LHCN-M2 (cell line): ENCODE results near the gene MIS18A. TPM values are rescaled to one million over a fixed set of nuclear protein-coding genes. Genes with fewer than 3 reads are reported as not detected.
"Not testable (repeated sequence)": the region's sequence is repeated elsewhere in the genome, so short reads cannot be mapped to it uniquely, and the experiment has no call there.

ENCODE experiments used
- DNase-seq: peaks from one replicate; pipeline ENCODE4 v3.0.0-alpha.2; 2012; ENCODE audit warnings: low read depth
- total RNA-seq: library from RNA; depleted of rRNA; stranded (reverse); fragments of >200 nt; gene quantifications from 2 replicates; pipeline ENCODE4 v1.2.3, GENCODE V29; 2014

The MIS18A gene
- total RNA-seq, 1 experiment from 2014 or later, result 27.1 TPM

- no peak for DNase-seq
Observed at GRCh38 chr21:32306021-32306780, 27.4 kb upstream of the MIS18A start.

DNA sequence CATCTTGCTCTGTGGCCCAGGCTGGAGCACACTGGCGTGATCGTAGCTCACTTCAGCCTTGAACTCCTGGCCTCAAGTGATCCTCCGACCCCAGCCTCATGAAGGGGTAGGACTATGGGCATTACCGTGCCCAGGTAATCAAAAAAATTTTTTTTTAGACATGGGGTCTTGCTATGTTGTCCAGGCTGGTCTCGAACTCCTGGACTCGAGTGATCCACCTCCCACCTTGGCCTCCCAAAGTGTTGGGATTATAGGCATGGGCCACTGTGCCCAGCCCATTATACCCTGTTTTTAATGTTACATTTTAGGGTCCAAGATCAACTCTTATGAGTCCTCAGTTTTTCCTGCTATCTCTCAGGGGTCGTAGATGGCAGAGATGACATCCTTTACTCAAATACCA, 26.1 kb upstream of the MIS18A start:
- DNase-seq, result no peak

- DNase-seq, result no peak
Observed at GRCh38 chr21:32303385-32303784, 24.5 kb upstream of the MIS18A start.

- no peak for DNase-seq
Observed at GRCh38 chr21:32302560-32302959, 23.7 kb upstream of the MIS18A start.

DNA sequence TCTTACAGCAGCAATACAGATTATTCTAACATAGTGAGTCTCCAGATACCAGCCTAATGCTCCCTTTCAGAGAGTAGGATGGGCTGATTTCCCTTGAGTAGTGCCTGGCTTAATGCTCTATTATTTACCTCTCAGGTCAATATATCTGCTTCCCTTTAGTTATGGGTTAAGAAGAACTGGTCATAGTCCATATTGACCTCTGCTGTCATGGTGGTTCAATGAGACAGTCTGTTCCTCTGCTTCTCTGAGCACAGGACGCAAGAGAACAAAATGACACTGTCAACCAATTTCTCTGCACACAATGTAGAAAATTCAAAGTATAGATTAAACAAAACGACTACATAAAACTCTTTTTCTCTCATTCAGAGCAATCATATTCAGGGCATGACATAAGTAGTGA, 22.7 kb upstream of the MIS18A start:
- DNase-seq, result no peak

DNA sequence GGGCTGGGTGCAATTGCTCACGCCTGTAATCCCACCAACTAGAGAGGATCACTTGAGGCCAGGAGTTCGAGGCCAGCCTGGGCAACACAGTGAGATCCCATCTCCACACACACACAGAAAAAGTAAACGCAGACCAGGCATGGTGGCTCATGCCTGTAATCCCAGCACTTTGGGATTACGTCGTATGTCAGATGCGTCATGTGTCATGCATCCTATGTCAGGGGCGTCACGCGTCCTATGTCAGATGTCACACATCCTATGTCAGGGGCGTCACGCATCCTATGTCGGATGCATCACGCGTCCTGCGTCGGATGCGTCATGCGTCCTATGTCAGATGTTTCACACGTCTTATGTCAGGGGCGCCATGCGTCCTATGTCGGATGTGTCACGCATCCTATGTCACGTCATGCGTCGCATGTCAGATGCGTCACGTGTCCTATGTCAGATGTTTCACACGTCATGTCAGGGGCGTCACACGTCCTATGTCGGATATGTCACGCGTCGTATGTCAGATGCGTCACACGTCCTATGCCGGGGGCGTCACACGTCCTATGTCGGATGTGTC, 21.4 kb upstream of the MIS18A start:
- no peak for DNase-seq

DNA sequence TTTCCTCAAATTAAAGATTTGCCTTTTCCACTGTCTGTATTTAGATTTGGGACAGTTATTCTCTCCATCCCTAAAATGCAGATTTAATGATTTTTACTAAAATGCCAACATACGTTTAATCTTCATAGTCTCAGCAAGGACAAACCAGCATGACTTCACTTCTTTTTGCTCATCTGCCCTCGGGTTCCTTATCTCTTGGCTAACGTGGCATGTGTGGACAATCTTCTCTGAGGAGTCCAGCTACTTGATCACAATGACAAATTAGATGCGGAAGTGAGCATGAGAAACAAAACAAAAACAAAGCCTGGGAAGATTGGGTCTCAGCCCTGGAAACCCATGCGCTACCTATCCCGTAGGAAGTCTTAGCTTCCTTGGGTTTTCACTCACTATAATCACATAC, 20.8 kb upstream of the MIS18A start:
- DNase-seq, result no peak

DNA sequence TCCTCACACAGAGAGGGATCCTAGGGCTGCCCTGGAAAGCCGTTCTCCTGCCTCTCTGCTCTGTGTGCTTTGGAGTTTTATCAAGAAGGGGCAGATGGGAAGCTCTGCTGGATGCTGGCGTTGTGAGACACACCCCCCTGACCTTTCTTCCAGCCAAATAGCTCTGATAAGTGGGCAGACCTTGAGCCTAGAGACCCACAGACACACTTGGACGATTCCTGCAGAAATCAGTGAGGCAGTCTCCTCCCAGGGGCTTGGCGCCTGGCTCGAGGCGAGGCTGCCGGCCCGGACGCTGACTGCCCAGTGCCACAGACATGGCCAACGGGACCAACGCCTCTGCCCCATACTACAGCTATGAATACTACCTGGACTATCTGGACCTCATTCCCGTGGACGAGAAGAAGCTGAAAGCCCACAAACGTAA, 19.8 kb upstream of the MIS18A start, which contains the start of gene MRAP:
Gene MRAP, plus strand, starts transcription at position 198 of the 424 bp plus-strand sequence. Its CDS starts 117 bp downstream, at position 315.
- no peak for DNase-seq

GRCh38 chr21:32298148-32298559, 19.3 kb upstream of the MIS18A start:
- DNase-seq, result no peak

DNA sequence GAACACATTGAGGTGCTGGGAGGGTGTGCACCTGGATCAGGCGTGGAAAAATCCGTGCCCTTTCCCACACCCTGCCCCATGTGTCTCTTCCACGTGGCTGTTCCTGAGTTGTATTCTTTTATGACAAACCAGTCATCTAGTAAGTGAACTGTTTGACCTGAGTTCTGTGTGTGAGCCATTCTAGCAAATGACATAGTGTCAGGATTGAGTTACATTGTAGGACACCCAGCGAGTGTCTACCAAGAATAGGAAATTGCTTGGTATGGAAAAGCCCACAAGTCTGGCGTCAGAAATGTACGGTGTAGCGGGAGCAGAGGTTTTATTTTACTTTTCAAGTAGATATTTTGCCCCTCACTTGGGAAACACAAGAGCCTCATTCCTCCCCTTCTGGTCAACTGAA, 18.6 kb upstream of the MIS18A start:
- DNase-seq, result no peak

GRCh38 chr21:32285476-32285875, 6.6 kb upstream of the MIS18A start:
- DNase-seq, result no peak

DNA sequence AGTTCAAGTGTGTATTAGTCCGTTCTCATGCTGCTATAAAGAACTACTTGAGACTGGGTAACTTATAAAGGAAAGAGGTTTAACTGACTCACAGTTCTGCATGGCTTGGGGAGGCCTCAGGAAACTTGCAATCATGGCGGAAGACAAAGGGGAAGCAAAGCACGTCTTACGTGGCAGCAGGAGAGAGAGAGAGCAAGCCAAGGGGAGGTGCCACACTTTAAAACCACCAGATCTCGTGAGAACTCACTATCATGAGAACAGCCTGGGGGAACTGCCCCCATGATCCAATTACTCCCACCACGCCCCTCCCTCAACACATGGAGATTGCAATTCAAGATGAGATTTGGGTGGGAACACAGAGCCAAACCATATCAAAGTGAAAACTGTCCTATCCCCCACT, 4.1 kb upstream of the MIS18A start:
- DNase-seq, result no peak

DNA sequence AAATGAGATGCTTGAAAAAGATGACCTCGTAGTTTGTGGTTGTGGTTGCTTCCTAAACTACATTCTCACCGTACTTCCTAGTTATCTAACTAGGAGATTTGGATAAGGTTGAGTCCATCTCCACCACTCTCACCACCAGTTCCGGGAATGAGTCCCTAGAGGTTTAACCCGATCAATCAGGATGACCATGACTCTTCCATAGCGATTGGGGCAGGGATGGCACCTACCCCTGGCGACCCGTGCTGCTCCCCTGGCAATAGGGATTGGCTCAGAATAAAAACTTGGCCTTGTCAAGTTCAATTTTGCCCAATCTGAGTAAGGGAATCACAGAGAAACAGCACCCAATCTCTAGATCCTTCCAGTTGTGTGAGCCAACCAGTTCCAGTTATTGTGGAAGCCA, 2.7 kb upstream of the MIS18A start:
- peak; percentile 31 for DNase-seq

DNA sequence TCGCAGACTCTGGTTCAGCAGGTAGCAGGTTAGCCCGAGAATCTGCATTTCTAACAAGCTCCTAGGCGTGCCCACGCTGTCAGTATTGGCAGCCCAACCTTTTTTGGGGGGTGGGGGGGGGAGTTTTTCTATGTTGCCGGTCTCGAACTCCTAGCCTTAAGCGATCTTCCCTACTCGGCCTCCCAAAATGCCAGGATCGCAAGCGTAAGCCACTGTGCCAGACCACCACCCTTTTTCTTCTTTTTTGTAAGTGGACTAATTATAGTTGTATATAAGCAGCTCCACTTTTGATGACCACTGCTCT, 480 bp upstream of the MIS18A start:
- no peak for DNase-seq

GRCh38 chr21:32278103-32278502, 746 bp downstream of the MIS18A start:
- no peak for DNase-seq

DNA sequence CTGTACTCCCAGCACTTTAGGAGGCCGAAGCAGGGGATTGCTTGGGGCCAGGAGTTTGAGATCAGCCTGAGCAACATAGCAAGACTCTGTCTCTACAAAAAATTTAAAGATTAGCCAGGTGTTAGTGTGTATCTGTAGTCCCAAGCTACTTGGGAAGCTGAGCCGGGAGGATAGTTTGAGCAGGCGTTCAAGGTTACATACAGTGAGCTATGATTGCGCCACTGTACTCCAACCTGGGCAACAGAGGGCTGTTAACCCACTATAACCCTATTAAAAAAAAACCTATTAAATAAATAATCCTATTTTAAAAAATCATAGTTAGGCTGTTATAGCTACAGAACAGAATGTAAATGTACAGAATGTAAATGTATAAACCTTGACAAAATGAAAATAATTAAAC, 2.2 kb downstream of the MIS18A start:
- DNase-seq, result no peak

GRCh38 chr21:32270748-32271147, 8.1 kb downstream of the MIS18A start:
- DNase-seq, result no peak

- not testable (repeated sequence) for DNase-seq
Observed at GRCh38 chr21:32265321-32265720, 13.5 kb downstream of the MIS18A start.

DNA sequence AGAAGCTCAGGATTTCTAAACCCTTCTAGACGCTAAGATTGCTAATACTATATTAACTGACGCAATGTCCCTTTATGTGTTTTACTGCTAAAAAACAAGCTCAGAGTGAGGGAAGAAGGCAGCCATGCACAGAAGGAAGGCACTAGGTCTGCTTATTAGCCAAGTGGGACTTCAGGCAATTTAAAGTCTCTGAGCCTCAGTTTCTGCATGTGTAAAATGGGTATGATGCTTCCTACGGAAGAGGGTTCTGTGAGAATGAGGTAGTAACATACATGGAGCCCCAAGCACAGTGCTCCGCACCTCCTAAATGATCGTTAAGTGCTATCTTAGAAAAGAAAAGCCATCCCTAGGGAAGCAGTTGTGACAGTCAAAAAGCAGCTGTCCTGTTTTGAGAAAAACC, 16.9 kb downstream of the MIS18A start:
- no peak for DNase-seq

GRCh38 chr21:32260130-32260529, 18.7 kb downstream of the MIS18A start:
- no peak for DNase-seq

DNA sequence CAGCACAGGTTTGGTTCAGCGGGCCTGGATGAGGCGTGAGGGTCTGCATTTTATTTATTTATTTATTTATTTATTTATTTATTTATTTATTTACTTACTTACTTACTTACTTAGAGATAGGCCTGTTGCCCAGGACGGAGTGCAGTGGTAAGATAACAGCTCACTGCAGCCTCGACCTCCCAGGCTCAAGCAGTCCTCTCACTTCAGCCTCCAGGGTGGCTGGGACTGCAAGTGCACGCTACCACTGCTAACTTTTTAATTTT, 20.1 kb downstream of the MIS18A start:
- not testable (repeated sequence) for DNase-seq

DNA sequence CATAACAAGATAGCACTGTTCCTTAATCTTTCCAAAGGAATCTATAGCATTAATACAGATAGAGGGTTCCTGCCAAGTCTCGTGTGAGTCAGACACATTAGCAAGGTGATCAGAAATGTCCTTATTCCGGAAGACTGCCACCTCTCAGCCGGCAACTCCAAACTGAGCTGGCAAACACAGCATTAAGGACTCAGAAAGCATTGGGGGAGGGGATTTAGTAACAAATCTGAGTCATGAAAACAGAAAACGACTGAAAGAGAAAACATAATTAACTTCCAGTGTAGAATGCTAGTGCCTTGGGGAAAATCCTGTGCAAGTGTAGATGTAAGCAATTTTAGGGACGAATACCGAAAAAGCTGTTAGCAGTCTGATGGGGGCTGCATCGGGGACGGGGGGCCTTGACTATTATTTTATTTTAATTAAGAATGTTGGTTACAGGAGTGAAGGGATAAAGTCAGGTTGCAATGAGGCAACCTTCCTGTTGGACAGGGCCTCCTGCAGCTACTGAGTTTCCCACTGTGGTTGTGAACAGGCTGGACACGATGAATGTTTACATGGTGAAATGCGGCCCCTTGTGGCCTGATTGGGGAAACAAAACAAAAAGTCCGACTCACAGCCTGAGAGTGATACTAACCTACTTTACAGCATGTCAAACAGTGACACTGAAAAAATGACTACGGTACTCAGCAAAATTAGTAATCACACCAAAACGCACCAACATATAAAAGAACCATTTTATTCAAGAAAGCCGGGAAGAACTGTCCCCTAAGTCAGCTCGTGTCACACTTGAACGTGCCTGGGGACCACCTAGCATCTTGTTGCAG, 20.7 kb downstream of the MIS18A start:
- DNase-seq, result peak; percentile 77
